Thoracic aorta (tissue), 2 donors: ENCODE results near the gene MAP1LC3B. TPM values are rescaled to one million over a fixed set of nuclear protein-coding genes. Genes with fewer than 3 reads are reported as not detected.
"Not testable (repeated sequence)": the region's sequence is repeated elsewhere in the genome, so short reads cannot be mapped to it uniquely, and the experiment has no call there.

Source experiments
- ATAC-seq: fragments of 150-250 bp; one replicate; pipeline ENCODE4 v1.8.0; 2017; ENCODE audit warnings: low read depth; ENCODE audit not compliant: insufficient number of reproducible peaks, low FRiP score
- DNase-seq: peaks from one replicate; pipeline ENCODE4 v3.0.0-alpha.2; 2020; ENCODE audit warnings: low spot score
- H3K27ac ChIP-seq, 2 donors: fragments of 200-600 bp; sonication (generic); 1 replicate in 1 of 2; 2 replicates in 1 of 2; pipeline ENCODE4 v1.5.1; 2016; ENCODE audit warnings: mild to moderate bottlenecking in 2 of 2, moderate library complexity in 2 of 2
- H3K27me3 ChIP-seq: fragments of 200-600 bp; sonication (generic); replicated peaks from 2 replicates; pipeline ENCODE4 v1.6.0; 2016; ENCODE audit warnings: mild to moderate bottlenecking; ENCODE audit not compliant: insufficient read depth
- H3K36me3 ChIP-seq: fragments of 200-600 bp; sonication (generic); one replicate; pipeline ENCODE4 v1.5.1; 2016
- H3K4me1 ChIP-seq, 2 donors: fragments of 200-600 bp; sonication (generic); 1 replicate in 1 of 2; 2 replicates in 1 of 2; pipeline versions ENCODE4 v1.5.1 to v1.6.0; 2016; ENCODE audit warnings: low read depth in 2 of 2, mild to moderate bottlenecking in 1 of 2; ENCODE audit not compliant: control insufficient read depth in 1 of 2
- H3K4me3 ChIP-seq: fragments of 200-600 bp; sonication (generic); 2 replicates; pipeline ENCODE4 v1.5.1; 2016; ENCODE audit warnings: mild to moderate bottlenecking
- H3K9me3 ChIP-seq: fragments of 200-600 bp; sonication (generic); 2 replicates; pipeline ENCODE4 v1.5.1; 2016
- total RNA-seq, 2 donors: library from RNA; depleted of rRNA; stranded (reverse); fragments of >200 nt; gene quantifications; one replicate each; pipeline versions ENCODE4 v1.1.0 to v1.2.3, GENCODE V29; 2016
- TF ChIP-seq, protein P1 (sequence below): fragments of 200-600 bp; sonication (generic); IDR thresholded peaks from one replicate; pipeline ENCODE4 v1.5.1; 2019; ENCODE audit warnings: antibody characterized with exemption

MAP1LC3B gene
- total RNA-seq, 2 donors from 2014 or later, result 65.4 to 80.4 TPM

DNA sequence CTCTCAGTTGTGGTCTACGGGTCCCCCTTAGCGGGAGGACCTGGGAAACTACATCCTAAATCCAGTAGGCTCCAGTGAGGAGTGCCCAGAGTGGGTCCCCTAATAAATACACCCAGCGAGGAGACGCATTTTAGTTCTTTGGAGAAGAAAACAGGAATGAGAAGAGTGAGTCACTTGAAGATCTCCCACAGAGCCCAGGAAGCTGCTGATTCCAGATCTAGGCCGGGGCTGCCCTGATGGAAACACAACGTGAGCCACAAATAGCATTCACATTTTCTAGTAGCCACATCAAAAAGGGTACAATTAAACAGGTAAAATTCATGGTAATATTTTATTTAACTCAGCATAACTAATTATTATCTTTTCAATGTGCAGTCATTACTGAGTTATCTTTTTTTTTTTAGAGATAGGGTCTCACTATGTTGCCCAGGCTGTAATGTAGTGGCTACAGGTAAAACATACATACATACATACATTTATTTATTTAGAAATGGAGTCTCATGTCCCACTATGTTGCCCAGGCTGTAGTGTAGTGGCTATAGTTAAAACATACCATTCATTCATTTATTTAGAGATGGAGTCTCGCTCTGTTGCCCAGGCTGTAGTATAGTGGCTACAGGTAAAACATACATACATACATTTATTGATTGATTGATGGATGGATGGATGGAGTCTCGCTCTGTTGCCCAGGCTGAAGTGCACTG lies 30.1 kb upstream of the MAP1LC3B start:
- DNase-seq (no peak), ATAC-seq (no peak)
- no peaks in the 10 kb centered on the region for H3K9me3 ChIP-seq
- no peaks in the 10 kb centered on the region for H3K27me3 ChIP-seq
- TF ChIP-seq, protein P1, sequence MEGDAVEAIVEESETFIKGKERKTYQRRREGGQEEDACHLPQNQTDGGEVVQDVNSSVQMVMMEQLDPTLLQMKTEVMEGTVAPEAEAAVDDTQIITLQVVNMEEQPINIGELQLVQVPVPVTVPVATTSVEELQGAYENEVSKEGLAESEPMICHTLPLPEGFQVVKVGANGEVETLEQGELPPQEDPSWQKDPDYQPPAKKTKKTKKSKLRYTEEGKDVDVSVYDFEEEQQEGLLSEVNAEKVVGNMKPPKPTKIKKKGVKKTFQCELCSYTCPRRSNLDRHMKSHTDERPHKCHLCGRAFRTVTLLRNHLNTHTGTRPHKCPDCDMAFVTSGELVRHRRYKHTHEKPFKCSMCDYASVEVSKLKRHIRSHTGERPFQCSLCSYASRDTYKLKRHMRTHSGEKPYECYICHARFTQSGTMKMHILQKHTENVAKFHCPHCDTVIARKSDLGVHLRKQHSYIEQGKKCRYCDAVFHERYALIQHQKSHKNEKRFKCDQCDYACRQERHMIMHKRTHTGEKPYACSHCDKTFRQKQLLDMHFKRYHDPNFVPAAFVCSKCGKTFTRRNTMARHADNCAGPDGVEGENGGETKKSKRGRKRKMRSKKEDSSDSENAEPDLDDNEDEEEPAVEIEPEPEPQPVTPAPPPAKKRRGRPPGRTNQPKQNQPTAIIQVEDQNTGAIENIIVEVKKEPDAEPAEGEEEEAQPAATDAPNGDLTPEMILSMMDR, result no peak
- no peak overlapping the region for H3K4me3 ChIP-seq
- no peak overlapping the region for H3K27ac ChIP-seq
- H3K36me3 ChIP-seq, result peaks cover 29% of the 10 kb centered on the region
- peaks cover 11 to 16% of the 10 kb centered on the region in 2 donors for H3K4me1 ChIP-seq

DNA sequence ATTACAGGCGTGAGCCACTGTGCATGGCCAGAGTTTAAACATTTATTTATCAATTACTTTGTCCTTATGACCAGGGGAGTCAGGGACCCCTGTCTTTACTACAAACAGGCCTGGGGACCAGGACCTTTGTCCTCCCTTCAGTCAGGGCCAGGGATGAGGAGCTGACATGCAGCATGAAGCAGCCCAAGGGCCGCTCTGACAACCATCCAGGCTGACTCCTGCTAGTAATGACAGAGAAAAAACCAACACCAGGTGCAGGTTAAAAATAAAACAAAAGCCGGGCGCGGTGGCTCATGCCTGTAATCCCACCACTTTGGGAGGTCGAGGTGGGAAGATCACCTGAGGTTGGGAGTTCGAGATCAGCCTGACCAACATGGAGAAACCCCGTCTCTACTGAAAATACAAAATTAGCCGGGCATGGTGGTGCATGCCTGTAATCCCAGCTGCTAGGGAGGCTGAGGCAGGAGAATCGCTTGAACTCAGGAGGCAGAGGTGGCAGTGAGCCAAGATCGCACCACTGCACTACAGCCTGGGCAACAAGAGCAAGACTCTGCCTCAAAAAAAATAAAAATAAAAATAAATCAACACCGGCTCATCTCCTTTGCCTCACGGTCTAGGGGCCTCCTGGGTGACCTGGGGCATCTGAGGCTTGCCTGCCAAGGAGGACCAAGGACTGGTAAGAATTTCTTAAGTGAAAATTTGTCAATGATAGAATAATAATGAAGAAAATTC lies 29.1 kb upstream of the MAP1LC3B start:
- not testable (repeated sequence) for DNase-seq, H3K27me3 ChIP-seq, H3K4me3 ChIP-seq, H3K9me3 ChIP-seq, H3K27ac ChIP-seq, ATAC-seq
- Histone ChIP-seq H3K36me3 (peaks cover 28% of the 10 kb centered on the region), H3K4me1 (peaks cover 11 to 16% of the 10 kb centered on the region in 2 donors)

DNA sequence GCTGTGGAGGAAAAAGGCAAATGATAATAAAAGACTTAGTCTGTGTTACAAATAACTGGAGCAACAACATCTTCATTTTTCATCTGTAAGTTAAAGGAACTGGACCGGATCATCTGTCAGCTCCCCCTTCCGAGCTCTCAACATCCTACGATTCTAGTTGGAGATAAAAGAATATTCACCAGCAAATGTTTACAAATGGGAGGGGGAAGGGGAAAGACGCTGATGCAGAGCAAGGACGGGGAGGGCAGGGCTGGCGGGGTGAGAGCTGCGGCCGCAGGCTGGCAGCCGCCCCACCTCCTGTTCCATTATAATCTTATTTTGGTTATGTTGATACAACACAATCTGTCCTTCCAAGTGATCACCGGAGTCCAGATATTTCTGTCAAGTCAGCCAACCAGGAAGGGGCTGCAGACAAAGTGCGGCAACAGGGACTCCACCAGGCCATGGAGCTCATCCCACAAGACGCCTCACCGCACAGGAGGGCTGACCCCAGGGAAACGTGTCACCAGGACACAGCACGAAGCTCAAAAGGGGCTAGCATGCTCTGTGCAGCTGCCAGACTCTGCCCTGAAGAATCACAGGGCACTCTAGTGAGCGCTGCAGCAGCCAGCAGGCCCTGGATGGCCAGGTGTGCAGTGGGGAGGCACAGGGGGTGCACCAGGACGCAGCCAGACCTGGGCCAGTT lies 28.2 kb upstream of the MAP1LC3B start:
- ATAC-seq, result no peak
- H3K36me3 ChIP-seq, result peaks cover 18% of the 10 kb centered on the region
- no peak for DNase-seq
- peaks cover 11 to 24% of the 10 kb centered on the region in 2 donors for H3K4me1 ChIP-seq
- H3K27me3 ChIP-seq, result no peaks in the 10 kb centered on the region
- H3K9me3 ChIP-seq, result no peaks in the 10 kb centered on the region
- no peak overlapping the region for H3K4me3 ChIP-seq
- TF ChIP-seq, protein P1, result no peak
- no peak overlapping the region for H3K27ac ChIP-seq

DNA sequence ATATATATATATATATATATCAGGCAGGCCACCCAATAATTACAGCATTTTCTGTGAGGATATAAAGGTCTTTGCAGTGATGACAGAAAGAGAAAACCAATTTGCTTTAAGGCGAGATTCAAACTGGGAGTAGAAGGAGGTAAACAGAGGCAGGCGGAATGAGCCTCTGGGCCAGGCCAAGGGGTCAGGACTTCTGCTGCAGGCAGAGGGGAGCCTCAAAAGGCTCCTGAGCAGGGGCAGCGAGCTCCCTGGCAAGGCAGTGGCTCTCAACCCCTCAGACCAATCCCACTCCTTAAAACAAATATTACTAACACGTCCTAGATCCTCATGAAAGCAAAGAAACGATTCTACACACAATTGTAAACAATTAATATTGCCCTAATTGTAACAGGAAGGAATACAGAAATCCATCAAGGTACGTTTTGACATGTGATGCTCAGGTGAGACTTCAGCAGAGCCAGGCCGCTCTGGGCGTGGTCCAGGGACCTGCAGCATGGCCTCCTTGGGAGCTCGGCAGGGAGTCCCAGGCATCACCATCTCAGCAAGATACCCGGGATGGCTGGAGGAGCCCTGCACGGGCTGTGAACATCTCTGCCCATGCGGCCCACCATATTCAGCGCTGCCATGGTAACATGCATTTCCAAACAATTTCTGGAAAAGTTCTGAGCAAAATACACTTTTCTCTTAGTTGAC lies 27.0 kb upstream of the MAP1LC3B start:
- DNase-seq, result no peak
- peaks cover 9% of the 10 kb centered on the region for H3K36me3 ChIP-seq
- H3K27ac ChIP-seq, result no peak overlapping the region
- H3K4me1 ChIP-seq, result peaks cover 14 to 29% of the 10 kb centered on the region in 2 donors
- ATAC-seq, result no peak
- H3K9me3 ChIP-seq, result no peaks in the 10 kb centered on the region
- H3K4me3 ChIP-seq, result no peak overlapping the region
- H3K27me3 ChIP-seq, result no peaks in the 10 kb centered on the region
- TF ChIP-seq, protein P1, result no peak

DNA sequence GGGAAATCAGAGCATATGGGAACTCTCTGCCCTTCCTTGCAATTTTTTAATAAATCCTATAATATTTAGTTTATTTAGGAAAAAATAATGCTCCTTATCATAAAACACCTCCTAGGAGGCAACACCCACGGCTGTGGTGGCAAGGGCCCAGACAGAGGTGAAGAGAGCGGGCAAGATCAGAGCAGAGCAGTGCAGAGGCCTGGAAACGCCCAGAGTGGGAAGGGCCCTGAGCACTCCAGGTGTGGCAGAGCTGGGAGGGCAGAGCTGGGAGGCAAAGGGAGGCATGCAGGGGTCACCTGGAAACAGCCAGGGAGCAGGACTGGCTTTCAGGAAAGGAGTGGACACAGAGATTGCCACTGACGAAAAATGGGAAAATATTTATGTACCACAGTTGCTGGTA lies 25.8 kb upstream of the MAP1LC3B start:
- Histone ChIP-seq H3K36me3 (peaks cover 9% of the 10 kb centered on the region), H3K27ac (no peak overlapping the region), H3K4me3 (no peak overlapping the region), H3K4me1 (peaks cover 14 to 34% of the 10 kb centered on the region in 2 donors), H3K27me3 (no peaks in the 10 kb centered on the region), H3K9me3 (no peaks in the 10 kb centered on the region)
- DNase-seq (no peak), ATAC-seq (no peak)
- TF ChIP-seq, protein P1, result no peak
